K562 (cell line): Measurements from ENCODE around the gene TBL2. TPM values are rescaled to one million over a fixed set of nuclear protein-coding genes. Genes with fewer than 3 reads are reported as not detected.
A peak's percentile ranks its signal among the peaks of the same experiment; 100 is the strongest.

Source experiments
- ARHGAP35 ChIP-seq: fragments of 450-650 bp; IDR thresholded peaks from 2 replicates; pipeline ENCODE4 v1.6.1; 2018; ENCODE audit not compliant: partially characterized antibody
- ARID1B ChIP-seq: fragments of 450-650 bp; IDR thresholded peaks from 2 replicates; pipeline ENCODE4 v1.6.1; 2016; ENCODE audit warnings: antibody characterized with exemption, mild to moderate bottlenecking, inconsistent platforms
- BRD9 ChIP-seq: fragments of 450-650 bp; IDR thresholded peaks from 2 replicates; pipeline ENCODE4 v1.6.1; 2018; ENCODE audit warnings: low read depth; ENCODE audit not compliant: partially characterized antibody
- CBX3 ChIP-seq, 2 experiments: IDR thresholded peaks; 1 replicate in 1 of 2; 2 replicates in 1 of 2; pipeline ENCODE4 v1.6.1; 2012; ENCODE audit warnings: inconsistent platforms in 2 of 2, low read length in 2 of 2, borderline replicate concordance in 1 of 2, control low read depth in 1 of 2
- DIDO1 ChIP-seq: fragments of 450-650 bp; IDR thresholded peaks from 2 replicates; pipeline ENCODE4 v1.6.1; 2016; ENCODE audit warnings: low read depth, missing biosample characterization, missing genetic modification characterization
- ELF4 ChIP-seq: fragments of 450-650 bp; formaldehyde crosslinking; IDR thresholded peaks from 2 replicates; pipeline ENCODE4 v1.4.0; 2022; ENCODE audit warnings: missing genetic modification characterization
- GATA2 ChIP-seq: sonication (generic); formaldehyde crosslinking; IDR thresholded peaks from 2 replicates; pipeline ENCODE4 v1.4.0; 2020; ENCODE audit warnings: mild to moderate bottlenecking, missing genetic modification reagents
- KHSRP ChIP-seq: fragments of 450-650 bp; IDR thresholded peaks from 2 replicates; pipeline ENCODE4 v1.6.1; 2017
- KLF16 ChIP-seq: IDR thresholded peaks from 2 replicates; pipeline ENCODE4 v1.6.1; 2016; ENCODE audit warnings: antibody characterized with exemption
- PHTF2 ChIP-seq: fragments of 250-450 bp; sonication (Bioruptor Pico); IDR thresholded peaks from 2 replicates; pipeline ENCODE4 v1.5.0; 2021; ENCODE audit warnings: mild to moderate bottlenecking
- POLR2AphosphoS5 ChIP-seq: IDR thresholded peaks from 2 replicates; pipeline ENCODE4 v1.6.1; 2011; ENCODE audit warnings: mild to moderate bottlenecking, low read depth, low read length, moderate library complexity; ENCODE audit not compliant: control insufficient read depth, insufficient read depth
- RFX7 ChIP-seq: fragments of 250-450 bp; sonication (Bioruptor Pico); IDR thresholded peaks from 2 replicates; pipeline ENCODE4 v1.5.1; 2021; ENCODE audit warnings: mild to moderate bottlenecking
- SOX6 ChIP-seq: fragments of 450-650 bp; IDR thresholded peaks from 2 replicates; pipeline ENCODE4 v1.6.1; 2014; ENCODE audit warnings: mild to moderate bottlenecking
- TRIM28 ChIP-seq: fragments of 450-650 bp; IDR thresholded peaks from 2 replicates; pipeline ENCODE4 v1.6.1; 2017
- polyA plus RNA-seq, 8 experiments: library from polyadenylated mRNA; depleted of rRNA in 4 of 8; stranded (reverse) in 5 of 8; unstranded in 3 of 8; fragments of >200 nt; fragmentation: Nextera tagmentation in 2 of 8; fragmentation: Illumina TruSeq in 1 of 8; extraction: Ambion mirVana in 2 of 8; extraction: Trizol in 1 of 8; gene quantifications; 2 replicates each; pipeline versions ENCODE4 v1.2.1 to v1.2.3, GENCODE V29; 2011 to 2014; ENCODE audit warnings: inconsistent platforms in 1 of 8, missing spikeins in 1 of 8
- total RNA-seq, 7 experiments: library from RNA; depleted of rRNA in 6 of 7; stranded (reverse); fragments of >200 nt in 6 of 7; fragmentation: Illumina TruSeq in 2 of 7; extraction: Trizol in 2 of 7; gene quantifications; 2 replicates each; pipeline versions ENCODE4 v1.2.1 to v1.2.3, GENCODE V29; 2011 to 2021; ENCODE audit warnings: low replicate concordance in 1 of 7
- TF ChIP-seq, protein P1 (sequence below), 2 experiments: fragments of 450-650 bp; formaldehyde crosslinking in 1 of 2; IDR thresholded peaks; 2 replicates each; pipeline versions ENCODE4 v1.4.0 to v1.6.1; 2014 to 2020; ENCODE audit warnings: mild to moderate bottlenecking in 2 of 2, borderline replicate concordance in 1 of 2, low read depth in 1 of 2
- TF ChIP-seq, protein P2 (sequence below), 2 experiments: fragments of 450-650 bp; conservative IDR thresholded peaks; 2 replicates each; pipeline ENCODE4 v1.6.1; 2017; ENCODE audit warnings: mild to moderate bottlenecking in 2 of 2, moderate library complexity in 2 of 2
- TF ChIP-seq, protein P3 (sequence below), 2 experiments: fragments of 250-450 bp in 1 of 2; fragments of 450-650 bp in 1 of 2; sonication (Bioruptor Pico) in 1 of 2; IDR thresholded peaks; 2 replicates each; pipeline versions ENCODE4 v1.6.1 to v1.8.0; 2016 to 2021; ENCODE audit warnings: mild to moderate bottlenecking in 2 of 2, moderate library complexity in 2 of 2, missing compliant biosample characterization in 1 of 2, missing genetic modification characterization in 1 of 2
- TF ChIP-seq, protein P4 (sequence below): fragments of 250-450 bp; sonication (Bioruptor Pico); IDR thresholded peaks from 2 replicates; pipeline ENCODE4 v1.9.0; 2021; ENCODE audit warnings: mild to moderate bottlenecking

The TBL2 gene
- total and polyA plus RNA-seq, 9 of the 15 experiments (the other 6 are each of a cell fraction or from before 2014, with no cell fraction given): 2.5 to 123 (median 49.2) TPM

DNA sequence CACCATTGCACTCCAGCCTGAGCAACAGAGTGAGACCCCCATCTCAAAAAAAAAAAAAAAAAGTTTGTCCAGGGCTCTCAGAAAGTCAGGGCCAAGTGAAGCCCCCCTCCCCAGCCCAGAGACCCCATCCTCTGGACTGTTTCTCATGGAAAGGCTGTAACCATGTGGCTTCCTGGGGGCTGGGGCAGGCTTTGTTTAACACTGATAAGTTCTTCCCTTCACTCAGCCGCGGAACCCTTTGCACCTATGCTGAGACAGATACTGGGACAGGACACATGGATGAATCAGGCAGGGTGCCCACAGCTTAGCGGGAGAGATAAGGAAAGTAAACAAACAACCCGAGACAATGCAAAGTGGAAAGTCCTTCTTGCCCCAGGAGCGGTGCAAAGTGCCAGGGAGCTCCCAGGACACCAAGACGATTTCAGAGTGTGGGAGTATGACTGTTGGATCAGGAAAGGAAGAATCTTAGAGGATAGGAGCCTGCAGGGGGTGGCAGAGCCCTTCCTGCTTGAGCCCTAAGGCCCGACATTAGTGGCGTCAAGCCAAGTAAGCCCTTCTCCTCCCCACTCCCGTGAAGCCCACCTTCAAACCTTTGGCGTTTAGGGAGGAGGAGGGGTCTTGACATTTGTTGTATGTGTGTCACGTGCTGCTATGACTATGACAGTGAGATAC is 34.4 kb upstream of the TBL2 start (continued):
- TF ChIP-seq, protein P1, sequence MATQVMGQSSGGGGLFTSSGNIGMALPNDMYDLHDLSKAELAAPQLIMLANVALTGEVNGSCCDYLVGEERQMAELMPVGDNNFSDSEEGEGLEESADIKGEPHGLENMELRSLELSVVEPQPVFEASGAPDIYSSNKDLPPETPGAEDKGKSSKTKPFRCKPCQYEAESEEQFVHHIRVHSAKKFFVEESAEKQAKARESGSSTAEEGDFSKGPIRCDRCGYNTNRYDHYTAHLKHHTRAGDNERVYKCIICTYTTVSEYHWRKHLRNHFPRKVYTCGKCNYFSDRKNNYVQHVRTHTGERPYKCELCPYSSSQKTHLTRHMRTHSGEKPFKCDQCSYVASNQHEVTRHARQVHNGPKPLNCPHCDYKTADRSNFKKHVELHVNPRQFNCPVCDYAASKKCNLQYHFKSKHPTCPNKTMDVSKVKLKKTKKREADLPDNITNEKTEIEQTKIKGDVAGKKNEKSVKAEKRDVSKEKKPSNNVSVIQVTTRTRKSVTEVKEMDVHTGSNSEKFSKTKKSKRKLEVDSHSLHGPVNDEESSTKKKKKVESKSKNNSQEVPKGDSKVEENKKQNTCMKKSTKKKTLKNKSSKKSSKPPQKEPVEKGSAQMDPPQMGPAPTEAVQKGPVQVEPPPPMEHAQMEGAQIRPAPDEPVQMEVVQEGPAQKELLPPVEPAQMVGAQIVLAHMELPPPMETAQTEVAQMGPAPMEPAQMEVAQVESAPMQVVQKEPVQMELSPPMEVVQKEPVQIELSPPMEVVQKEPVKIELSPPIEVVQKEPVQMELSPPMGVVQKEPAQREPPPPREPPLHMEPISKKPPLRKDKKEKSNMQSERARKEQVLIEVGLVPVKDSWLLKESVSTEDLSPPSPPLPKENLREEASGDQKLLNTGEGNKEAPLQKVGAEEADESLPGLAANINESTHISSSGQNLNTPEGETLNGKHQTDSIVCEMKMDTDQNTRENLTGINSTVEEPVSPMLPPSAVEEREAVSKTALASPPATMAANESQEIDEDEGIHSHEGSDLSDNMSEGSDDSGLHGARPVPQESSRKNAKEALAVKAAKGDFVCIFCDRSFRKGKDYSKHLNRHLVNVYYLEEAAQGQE (IDR thresholded peaks at IDR 0.05; ENCODE audit: borderline replicate concordance): peak; percentile 95
- TF ChIP-seq, protein P1 (CRISPR knock-in tag; IDR thresholded peaks at IDR 0.05; ENCODE audit: low read depth): no peak
- TF ChIP-seq RFX7 (CRISPR knock-in tag) (0 out of 2 replicates have a peak, but pooled peaks have one; percentile 32), BRD9 (no peak), PHTF2 (CRISPR knock-in tag) (no peak), POLR2AphosphoS5 (peak; percentile 96), DIDO1 (peak; percentile 26; the same call in 1 of the 2 replicates), ELF4 (CRISPR knock-in tag) (0 out of 2 replicates have a peak, but pooled peaks have one; percentile 57), SOX6 (peak; percentile 100), TRIM28 (peak; percentile 61; the same call in 1 of the 2 replicates), ARHGAP35 (no peak), GATA2 (peak; percentile 94), KLF16 (peak; percentile 91), ARID1B (peak; percentile 97), CBX3 (IDR thresholded peaks at IDR 0.05; ENCODE audit: borderline replicate concordance in 1 of 2, low read length in 2 of 2) (peak in 1 of 2 experiments; percentile 87; a peak in 1 of 3 replicates), KHSRP (0 out of 2 replicates have a peak, but pooled peaks have one; percentile 27)
- TF ChIP-seq, protein P2, sequence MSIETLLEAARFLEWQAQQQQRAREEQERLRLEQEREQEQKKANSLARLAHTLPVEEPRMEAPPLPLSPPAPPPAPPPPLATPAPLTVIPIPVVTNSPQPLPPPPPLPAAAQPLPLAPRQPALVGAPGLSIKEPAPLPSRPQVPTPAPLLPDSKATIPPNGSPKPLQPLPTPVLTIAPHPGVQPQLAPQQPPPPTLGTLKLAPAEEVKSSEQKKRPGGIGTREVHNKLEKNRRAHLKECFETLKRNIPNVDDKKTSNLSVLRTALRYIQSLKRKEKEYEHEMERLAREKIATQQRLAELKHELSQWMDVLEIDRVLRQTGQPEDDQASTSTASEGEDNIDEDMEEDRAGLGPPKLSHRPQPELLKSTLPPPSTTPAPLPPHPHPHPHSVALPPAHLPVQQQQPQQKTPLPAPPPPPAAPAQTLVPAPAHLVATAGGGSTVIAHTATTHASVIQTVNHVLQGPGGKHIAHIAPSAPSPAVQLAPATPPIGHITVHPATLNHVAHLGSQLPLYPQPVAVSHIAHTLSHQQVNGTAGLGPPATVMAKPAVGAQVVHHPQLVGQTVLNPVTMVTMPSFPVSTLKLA (conservative IDR thresholded peaks at IDR 0.05): peak; percentile 83 to 93
- TF ChIP-seq, protein P3, sequence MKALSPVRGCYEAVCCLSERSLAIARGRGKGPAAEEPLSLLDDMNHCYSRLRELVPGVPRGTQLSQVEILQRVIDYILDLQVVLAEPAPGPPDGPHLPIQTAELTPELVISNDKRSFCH (CRISPR knock-in tag; IDR thresholded peaks at IDR 0.05): no peak
- TF ChIP-seq, protein P3 (tag; IDR thresholded peaks at IDR 0.05): peak; percentile 43; the same call in 1 of the 2 replicates
- TF ChIP-seq, protein P4, sequence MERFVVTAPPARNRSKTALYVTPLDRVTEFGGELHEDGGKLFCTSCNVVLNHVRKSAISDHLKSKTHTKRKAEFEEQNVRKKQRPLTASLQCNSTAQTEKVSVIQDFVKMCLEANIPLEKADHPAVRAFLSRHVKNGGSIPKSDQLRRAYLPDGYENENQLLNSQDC (CRISPR knock-in tag): no peak
